GM08714 (cell line): ENCODE data around the gene TGFBR3L.

Experiments
- H3K4me3 ChIP-seq: fragments of 200-500 bp; sonication (Bioruptor generic); 2 replicates; pipeline ENCODE4 v1.5.1; 2014; ENCODE audit warnings: mild to moderate bottlenecking, low read length, inconsistent platforms
- ZNF274 ChIP-seq: IDR thresholded peaks from 2 replicates; pipeline ENCODE4 v1.6.1; 2012; ENCODE audit warnings: mild to moderate bottlenecking, low read depth, low read length

TGFBR3L gene

DNA sequence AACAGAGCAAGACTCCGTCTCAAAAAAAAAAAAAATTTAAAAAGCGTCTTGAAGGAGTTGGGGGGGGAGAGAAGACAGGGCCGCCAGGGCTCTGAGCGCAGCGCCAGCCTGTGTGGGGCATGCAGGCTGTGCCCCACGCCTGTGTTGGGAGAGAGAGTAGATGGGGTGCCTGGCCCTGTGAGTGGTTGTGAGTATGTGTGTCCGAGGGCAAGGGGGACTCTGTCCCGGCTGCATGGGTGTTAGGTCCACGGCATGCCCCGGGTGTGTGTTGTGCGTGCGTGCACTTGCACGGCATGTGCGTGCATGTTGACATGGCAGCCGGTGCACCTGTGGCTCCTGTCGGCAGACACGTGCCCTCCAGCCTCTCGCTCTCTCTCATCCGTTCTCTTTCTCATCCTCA lies 7.5 kb upstream of the TGFBR3L start:
- no peak overlapping the region for H3K4me3 ChIP-seq
- TF ChIP-seq ZNF274, result no peak

- H3K4me3 ChIP-seq, result no peak overlapping the region
- TF ChIP-seq ZNF274, result no peak
Observed at GRCh38 chr19:7907544-7907943, 7.1 kb upstream of the TGFBR3L start.

DNA sequence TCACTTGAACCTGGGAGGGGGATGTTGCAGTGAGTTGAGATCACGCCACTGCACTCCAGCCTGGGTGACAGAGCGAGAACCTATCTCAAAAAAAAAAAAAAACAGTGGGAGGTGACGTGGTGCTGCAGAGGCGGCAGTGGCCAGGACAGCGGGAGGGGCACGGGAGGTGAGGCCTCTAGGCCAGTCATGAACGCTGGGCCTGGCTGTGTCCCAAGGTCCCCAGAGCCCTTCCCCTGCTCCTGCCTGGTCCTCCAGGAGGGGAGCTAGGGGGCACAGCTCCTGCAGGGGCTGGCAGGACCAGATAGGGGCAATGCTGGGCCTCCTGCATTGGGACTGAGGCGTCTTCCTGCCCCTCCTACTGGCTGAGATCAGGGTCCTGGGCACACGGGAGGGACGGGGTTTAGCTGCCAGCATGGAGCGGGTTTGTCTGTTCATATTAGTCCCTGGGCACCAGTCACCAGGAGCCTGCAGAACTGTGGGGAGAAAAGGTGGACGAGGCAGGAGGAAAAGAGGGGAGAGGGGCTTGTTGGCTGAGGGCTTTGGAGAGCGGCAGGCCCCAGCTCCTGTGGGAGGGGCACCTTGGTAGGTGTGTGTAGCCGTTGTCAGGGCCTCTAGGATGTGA lies 6.4 kb upstream of the TGFBR3L start:
- no peak for TF ChIP-seq ZNF274

DNA sequence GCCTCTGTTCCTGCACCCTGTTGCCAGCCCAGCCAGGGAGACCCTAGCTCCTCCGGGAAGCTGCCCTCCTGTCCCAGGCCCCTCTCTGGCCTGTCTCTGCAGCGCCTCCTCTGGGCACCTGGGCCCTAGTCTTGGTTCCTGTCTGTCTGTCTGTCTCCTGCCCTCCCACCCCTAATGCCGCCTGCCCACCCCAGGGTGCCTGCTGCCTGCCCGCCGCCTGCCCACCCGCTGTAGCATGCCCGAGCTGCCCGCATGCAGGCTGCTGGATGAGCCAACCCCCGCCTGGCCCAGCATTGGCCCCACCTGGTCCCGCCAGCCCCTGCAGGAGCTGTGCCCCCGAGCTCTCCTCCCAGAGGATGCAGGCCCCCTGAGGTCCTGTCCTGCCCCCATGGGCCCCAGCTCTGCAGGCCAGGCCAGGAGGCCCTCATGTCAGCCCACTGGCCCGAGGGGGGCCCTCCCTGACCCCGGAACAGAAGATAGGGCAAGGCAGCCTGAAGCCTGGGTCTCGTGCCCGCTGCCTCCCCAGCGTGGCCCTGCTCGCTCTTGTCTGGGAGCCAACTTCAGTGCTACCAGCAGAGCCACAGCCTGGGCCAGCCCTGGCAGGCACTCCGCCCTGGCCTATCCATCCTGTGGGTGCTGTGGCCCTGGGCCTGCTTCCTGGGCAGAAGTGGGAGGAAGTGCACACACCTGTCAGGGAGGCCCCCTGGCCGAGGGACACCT lies 5.7 kb upstream of the TGFBR3L start:
- TF ChIP-seq ZNF274, result no peak
- H3K4me3 ChIP-seq, result no peak overlapping the region

More for the DNA sequence above, 6.4 kb upstream of the TGFBR3L start:
- no peak overlapping the region for H3K4me3 ChIP-seq

- TF ChIP-seq ZNF274, result no peak
- no peak overlapping the region for H3K4me3 ChIP-seq
Observed at GRCh38 chr19:7909471-7910067, 5.1 kb upstream of the TGFBR3L start.

DNA sequence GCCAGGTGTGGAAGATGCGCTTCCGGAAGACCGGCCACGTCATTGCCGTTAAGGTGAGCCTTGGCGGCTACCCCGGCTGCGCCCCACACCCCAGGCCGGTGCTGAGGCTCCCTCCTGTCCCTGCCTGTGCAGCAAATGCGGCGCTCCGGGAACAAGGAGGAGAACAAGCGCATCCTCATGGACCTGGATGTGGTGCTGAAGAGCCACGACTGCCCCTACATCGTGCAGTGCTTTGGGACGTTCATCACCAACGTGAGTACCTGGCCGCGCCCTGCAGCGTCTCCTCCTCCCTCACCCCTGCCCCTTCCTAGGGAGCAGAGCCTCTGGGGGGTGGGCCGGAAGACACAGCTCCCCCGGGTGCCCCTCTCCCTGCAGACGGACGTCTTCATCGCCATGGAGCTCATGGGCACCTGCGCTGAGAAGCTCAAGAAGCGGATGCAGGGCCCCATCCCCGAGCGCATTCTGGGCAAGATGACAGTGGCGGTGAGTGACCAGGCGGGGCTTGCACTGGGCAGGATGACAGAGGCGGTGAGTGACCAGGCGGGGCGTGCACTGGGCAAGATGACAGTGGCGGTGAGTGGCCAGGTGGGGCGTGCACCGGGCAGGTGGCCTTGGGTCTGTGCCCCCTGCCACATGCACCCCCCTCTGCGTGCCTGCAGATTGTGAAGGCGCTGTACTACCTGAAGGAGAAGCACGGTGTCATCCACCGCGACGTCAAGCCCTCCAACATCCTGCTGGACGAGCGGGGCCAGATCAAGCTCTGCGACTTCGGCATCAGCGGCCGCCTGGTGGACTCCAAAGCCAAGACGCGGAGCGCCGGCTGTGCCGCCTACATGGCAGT lies 4.1 kb upstream of the TGFBR3L start:
- H3K4me3 ChIP-seq, result no peak overlapping the region
- TF ChIP-seq ZNF274, result no peak

DNA sequence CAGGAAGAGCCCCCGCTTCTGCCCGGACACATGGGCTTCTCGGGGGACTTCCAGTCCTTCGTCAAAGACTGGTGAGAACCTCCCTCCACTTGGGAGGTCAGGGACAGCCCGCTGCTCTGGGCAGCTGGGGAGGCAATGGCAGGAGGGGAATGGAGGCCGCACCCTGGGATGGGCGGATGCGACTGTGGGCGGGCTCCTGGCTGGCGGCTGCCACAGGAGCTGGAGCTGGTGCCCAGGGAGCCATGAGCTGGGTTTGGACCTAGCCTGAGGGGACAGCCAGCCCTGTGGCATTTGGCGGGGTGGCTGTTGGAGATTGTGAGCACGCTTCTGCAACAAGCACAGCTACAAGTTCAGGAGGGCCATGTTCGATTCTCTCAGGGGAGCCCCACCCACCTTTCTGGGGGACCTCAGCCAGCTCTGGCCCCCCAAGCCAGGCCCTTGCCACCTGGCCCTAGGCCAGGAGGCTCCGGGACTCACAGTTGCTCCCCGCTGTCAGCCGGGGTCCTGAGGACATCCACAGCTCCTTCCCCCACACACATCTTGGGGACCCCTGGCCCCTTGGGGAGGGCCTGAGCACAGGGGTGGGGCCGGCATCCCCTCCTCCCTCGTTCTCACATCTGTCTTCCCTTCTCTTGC lies 3.0 kb upstream of the TGFBR3L start:
- no peak overlapping the region for H3K4me3 ChIP-seq
- TF ChIP-seq ZNF274, result no peak

GRCh38 chr19:7912144-7912696 lies 2.4 kb upstream of the TGFBR3L start:
- TF ChIP-seq ZNF274, result no peak

GRCh38 chr19:7912697-7913564 lies 1.7 kb upstream of the TGFBR3L start:
- TF ChIP-seq ZNF274, result no peak
- H3K4me3 ChIP-seq, result no peak overlapping the region

More at GRCh38 chr19:7912144-7912696, 2.4 kb upstream of the TGFBR3L start:
- no peak overlapping the region for H3K4me3 ChIP-seq

DNA sequence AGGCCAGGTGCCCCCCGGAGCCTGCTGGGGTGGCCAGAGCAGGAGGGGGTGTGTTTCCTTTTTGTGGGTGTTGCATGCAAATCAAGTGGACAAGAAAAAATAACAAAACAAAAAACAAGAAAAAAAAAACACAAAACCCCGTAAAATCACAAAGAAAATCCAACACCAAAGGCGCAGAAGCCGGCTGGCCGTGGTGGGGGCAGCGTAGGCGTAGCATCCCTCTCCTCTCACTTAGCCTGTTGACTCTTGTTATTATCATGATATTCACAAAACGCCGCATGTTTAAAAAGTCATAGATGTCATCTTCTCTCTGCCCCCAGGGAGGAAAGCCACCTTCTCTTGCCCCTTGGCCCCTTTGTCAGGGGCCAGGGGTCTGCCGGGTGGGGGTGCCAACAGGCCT lies 978 bp upstream of the TGFBR3L start:
- no peak overlapping the region for H3K4me3 ChIP-seq
- TF ChIP-seq ZNF274, result no peak

DNA sequence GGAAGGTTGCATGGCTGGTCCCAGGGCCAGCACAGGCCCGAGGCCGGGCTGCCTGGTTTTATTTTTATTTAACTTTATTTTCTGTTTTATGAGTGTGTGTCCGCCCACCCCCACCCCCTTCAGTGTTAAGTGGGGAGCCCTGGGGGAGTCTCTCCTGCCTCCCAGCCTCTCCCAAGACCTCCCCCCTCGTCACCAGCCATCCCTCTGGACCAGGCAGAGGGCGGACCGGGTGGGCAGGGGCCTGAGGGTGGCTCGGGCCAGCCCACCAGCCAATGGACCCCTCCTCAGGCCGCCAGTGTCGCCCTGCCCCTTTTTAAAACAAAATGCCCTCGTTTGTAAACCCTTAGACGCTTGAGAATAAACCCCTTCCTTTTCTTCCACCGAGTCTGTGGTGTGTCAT lies 531 bp upstream of the TGFBR3L start:
- TF ChIP-seq ZNF274, result no peak
- H3K4me3 ChIP-seq, result no peak overlapping the region

DNA sequence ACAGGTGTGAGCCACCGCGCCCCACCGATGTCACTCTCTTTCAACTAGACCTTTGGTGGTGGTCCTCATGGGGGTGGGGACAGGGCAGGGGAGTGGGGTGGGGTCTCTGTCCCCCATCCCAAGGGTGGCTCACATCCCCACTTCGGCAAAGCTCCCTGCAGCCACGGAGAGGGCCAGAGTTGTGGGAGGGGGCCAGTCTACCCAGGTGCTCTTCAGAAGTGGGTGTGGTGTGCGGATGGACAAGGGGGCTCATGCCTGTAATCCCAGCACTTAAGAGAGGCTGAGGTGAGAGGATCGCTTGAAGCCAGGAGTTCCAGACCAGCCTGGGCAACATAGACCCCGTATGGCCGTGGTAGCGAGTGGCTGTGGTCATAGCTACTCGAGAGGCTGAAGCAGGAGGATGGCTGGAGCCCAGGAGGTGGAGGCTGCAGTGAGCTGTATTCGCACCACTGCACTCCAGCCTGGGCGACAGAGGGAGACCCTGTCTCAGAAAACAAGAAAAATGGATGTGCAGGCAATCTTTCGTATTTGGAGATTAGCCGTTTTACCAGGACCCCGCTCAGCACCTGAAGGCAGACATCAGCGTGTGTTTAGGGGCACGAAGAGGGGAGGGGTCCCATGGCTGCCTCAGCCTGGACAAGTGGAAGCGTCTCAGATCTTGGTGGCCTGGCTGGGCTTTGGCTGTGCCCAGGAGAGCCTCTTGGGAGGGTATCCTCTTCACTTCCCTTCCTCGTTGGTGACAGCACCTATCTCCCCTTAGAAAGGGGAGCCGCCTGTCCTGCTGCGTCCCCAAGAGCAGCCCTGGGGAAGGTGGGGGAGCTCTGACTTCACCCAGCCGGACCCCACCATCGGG lies 846 bp downstream of the TGFBR3L start:
- H3K4me3 ChIP-seq, result no peak overlapping the region; the same call in 1 of the 2 replicates
- TF ChIP-seq ZNF274, result no peak
